ENCODE results near the gene GXYLT2.

GXYLT2 gene

DNA sequence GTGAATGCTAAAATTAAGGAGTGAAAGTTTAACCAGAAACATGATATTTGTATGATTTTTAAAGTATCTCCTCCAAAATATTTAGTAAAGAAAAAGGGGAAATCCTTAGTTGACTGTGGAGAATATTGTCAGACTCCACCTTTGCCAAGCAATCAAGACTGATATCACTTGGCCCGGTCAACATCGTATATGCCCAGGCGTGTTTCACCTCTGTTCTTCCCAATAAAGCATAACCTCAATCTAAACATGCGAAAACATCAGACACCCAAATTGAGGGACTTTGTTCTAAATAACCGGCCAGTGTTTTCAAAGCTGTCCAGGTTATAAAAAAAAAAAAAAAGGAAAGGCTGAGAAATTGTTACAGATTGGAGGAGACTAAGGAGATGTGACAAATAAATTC is 54.6 kb downstream of the GXYLT2 start:
- no peak for DNase-seq

DNA sequence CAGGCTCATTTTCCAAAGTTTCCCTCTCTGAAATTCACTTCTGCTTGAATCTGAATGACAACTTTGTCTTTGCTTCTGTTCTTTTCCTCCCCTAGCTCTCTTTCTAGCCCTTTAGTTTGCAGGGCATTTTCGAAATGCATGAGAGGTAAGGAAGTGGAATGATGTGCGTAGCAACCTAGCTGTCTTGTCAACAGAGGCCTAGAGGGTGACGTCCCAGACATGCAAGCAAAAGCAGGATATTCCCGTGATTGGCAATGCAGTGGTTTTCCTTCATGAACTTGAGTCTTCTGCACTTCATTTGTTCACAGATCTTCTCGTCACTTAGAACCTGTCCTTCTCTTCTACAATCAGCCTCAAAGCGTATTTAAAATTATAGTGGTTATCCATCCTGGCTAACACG is 56.9 kb downstream of the GXYLT2 start:
- no peak for DNase-seq

GRCh38 chr3:72947715-72948490 is 60.1 kb downstream of the GXYLT2 start:
- DNase-seq, result no peak

DNA sequence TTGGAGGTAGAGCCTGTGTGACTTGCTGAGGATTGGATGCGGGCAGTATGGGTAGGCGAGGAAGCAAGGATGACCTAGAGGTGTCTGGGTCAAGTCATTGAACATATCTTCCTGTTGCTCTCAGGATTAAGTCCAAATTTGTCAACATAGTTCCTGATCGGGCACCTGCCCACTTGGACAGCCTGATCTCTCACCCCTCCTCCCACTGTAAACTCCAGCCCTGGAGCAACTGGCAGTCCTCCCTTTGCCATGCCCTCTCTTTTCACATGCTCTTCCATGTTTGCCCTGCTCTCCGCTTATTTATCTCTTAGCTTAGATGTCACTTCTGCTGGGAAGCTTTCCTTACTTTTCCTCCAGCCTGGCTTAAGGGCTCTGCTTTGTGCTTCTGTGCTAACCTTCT is 61.2 kb downstream of the GXYLT2 start:
- no peak for DNase-seq

DNA sequence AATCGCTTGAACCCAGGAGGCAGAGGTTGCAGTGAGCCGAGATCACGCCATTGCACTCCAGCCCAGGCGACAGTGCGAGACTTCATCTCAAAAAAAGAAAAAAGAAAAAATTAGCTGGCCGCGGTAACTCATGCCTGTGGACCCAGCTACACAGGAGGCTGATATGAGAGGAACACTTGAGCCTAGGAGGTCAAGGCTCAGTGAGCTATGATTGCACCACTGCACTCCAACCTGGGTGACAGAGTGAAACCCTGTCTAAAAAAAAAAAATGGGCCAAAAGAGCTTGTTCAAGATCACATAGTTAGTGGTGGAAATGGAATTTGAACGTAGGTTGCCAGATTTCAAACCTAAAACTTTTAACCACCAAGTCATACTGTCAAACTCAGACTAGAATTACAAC is 62.5 kb downstream of the GXYLT2 start:
- DNase-seq, result no peak

- no peak for DNase-seq
Observed at GRCh38 chr3:72950801-72951200, 63.0 kb downstream of the GXYLT2 start.

- no peak for DNase-seq
Observed at GRCh38 chr3:72951259-72951722, 63.4 kb downstream of the GXYLT2 start.

GRCh38 chr3:72953325-72953956 is 65.6 kb downstream of the GXYLT2 start:
- DNase-seq, result no peak

DNA sequence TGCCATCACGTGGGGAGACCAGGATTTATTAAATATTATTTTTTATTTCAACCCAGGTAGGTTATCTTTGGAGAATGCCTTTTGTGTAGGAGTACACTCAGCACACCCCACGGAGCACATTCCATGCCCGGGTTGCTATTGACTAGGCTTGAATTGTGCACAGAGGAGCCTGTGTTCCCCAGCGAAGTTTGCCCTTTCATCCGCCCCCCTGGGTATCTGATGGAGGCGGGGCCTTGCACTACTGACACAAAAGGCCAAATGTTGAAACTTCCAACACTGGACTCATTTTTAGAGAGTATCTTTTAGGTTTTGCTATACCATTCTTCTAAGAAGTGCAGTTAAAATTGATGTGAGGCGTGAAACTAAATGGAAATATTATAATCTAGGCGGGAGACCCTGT is 69.5 kb downstream of the GXYLT2 start:
- no peak for DNase-seq

GRCh38 chr3:72959336-72959735 is 71.5 kb downstream of the GXYLT2 start:
- no peak for DNase-seq

GRCh38 chr3:72960812-72961518 is 73.1 kb downstream of the GXYLT2 start:
- no peak for DNase-seq

DNA sequence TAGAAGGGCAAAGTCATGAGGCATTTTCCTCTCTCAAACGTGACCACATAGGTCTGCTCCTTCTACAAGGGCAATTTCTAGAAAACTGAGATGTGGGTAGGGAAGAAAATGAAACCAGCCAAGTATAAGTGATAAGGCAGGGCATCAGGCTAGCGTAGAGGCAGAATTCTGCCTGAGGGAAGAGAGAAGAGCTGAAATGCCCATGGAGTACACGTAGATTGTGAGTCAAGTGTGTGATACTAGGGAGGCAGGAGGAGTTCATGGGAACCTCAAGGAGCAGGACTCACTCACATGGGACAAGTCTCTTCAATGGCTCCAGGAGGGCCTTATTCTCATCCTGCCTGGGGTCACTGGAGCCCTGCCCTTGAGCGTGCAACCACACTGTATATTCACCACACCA is 73.9 kb downstream of the GXYLT2 start:
- no peak for DNase-seq

- no peak for DNase-seq
Observed at GRCh38 chr3:72962317-72962716, 74.5 kb downstream of the GXYLT2 start.

DNA sequence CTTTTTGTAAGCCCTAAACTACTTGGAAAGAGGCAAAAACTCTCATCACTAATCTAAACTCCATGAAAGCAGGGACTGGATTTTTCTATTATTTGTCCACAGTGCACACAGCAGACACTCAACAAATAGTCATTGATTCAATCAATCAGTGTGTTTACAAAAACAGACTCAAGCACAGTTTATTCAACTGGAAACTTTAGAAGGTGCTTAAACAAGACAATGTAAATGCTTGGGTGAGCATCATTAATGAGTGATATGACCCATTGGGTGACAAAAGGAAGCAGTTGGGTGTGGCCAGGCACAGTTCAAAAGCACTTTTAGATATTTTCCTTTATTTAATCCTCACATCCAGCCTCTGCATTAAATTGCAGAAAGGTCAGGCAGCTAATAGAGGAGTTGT is 76.8 kb downstream of the GXYLT2 start:
- DNase-seq, result no peak

GRCh38 chr3:72968266-72968664 is 80.4 kb downstream of the GXYLT2 start:
- DNase-seq, result no peak

DNA sequence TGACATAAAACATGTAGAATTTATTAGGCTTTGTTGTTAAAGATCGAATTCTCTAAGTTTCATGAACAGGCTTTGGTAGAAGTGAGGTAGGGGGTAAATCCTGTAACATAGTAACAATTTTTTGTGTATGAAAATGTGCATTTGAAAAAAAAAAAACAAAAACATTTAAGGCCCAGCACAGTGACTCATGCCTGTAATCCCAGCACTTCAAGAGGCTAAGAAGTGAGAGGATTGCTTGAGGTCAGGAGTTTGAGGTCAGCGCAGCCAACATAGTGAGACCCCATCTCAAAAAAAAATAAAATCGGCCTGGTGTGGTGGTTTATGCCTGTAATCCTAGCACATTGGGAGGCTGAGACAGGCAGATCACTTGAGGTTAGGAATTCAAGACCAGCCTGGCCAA is 81.9 kb downstream of the GXYLT2 start:
- no peak for DNase-seq

DNA sequence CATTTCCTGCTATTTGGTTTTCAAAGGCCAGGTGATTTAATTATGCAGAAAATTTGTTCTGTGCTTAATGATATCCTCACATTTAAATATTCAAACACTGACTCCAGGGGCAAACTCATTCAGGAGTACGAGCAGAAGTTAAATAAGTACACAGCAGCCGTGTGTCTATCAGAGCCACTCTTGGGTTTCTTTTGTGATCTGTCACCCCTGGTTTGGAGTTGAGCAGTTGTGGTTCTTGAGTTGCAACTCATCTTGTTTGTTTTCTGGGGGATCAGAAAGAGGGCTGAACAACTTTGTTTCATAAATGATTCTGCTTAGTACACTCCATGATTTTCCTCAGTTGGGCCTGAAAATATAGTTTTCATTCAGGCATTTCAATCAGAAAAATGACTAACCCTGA is 83.1 kb downstream of the GXYLT2 start:
- DNase-seq, result no peak

DNA sequence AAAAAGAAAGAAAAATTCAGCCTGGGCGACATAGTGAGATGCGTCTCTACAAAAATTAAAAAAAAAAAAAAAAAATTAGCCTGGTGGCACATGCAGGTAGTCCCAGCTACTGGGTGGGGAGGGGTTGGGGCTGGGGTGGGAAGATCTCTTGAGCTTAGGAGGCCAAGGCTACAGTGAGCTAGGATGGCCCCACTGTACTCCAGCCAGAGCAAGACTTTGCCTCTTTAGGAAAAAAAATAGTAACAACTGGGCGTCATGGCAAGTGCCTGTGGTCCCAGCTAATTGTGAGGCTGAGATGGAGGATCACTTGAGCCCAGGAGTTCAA is 84.8 kb downstream of the GXYLT2 start:
- DNase-seq, result no peak

- DNase-seq, result no peak
Observed at GRCh38 chr3:72973031-72973723, 85.3 kb downstream of the GXYLT2 start.

- DNase-seq, result no peak
Observed at GRCh38 chr3:72973786-72974185, 85.9 kb downstream of the GXYLT2 start.

DNA sequence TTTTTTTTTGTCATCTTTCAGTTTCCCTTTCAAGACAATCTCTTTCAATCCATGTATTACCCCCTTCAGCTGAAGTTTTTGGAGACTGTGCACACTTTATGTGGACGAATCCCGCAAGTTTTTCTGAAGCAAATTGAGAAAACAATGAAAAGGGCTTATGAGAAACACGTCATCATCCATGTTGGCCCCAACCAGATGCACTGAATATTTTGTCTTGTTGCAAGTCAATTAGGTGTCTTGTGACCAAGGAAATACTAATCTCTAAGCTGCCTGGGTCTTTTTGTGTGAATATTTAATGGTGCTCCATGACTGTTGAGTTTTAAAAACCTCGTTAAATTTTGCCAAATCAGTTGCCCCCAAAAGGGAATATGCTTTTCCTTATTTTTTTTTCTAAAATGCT is 87.1 kb downstream of the GXYLT2 start:
- no peak for DNase-seq

DNA sequence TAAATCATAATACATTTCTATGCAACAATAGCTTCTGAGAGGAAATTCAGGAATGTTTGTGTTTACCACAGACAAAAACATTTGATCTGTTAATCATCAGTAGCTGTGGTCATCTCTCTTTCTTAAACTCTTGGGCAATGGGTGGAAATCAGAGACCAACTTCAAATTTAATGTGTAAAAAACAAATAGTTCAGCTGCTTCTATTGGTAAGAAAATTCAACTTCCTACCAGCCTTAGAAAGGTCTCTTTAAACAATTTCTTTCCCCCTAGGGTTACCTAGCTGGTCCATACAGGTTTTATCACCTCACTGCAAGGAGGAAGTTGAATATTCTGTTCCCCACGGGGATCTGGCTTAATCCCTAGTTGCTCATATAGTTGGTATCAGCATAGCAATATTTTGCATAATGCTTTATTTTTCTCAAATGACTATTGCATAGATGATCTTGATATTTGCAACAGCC is 88.5 kb downstream of the GXYLT2 start:
- no peak for DNase-seq

GRCh38 chr3:72977060-72977808 is 89.4 kb downstream of the GXYLT2 start:
- no peak for DNase-seq

Measured in NCI-H510A (cell line).